HG02623 (cell line): ENCODE measurements around the gene GPR78.

ENCODE experiments used
- ATAC-seq: cut with Tn5 transposase; IDR thresholded peaks from one replicate; pipeline ENCODE4 v1.9.1; 2021; ENCODE audit warnings: moderate library complexity; ENCODE audit not compliant: unreplicated experiment

Gene GPR78, protein sequence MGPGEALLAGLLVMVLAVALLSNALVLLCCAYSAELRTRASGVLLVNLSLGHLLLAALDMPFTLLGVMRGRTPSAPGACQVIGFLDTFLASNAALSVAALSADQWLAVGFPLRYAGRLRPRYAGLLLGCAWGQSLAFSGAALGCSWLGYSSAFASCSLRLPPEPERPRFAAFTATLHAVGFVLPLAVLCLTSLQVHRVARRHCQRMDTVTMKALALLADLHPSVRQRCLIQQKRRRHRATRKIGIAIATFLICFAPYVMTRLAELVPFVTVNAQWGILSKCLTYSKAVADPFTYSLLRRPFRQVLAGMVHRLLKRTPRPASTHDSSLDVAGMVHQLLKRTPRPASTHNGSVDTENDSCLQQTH

DNA sequence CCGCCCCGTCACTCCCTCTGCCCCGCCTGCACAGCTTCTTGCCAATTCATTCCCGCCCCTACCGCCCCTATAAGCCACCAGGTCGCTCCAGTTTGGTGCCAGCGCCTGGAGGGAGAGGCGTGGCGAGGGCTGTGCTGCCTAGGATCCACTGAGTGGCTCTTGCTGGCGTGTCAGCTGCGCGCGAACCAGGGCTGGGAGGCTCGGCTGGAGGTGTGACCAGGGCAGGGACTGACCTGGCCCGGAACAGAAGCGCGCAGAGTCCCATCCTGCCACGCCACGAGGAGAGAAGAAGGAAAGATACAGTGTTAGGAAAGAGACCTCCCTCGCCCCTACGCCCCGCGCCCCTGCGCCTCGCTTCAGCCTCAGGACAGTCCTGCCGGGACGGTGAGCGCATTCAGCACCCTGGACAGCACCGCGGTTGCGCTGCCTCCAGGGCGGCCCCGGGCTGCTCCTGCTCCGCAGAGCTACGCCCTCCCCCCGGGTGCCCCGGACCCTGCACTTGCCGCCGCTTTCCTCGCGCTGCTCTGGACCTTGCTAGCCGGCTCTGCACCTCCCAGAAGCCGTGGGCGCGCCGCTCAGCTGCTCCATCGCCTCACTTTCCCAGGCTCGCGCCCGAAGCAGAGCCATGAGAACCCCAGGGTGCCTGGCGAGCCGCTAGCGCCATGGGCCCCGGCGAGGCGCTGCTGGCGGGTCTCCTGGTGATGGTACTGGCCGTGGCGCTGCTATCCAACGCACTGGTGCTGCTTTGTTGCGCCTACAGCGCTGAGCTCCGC lies at the start of gene GPR78:
TSS of gene GPR78 (plus strand) at position 72 of the 773 bp plus-strand sequence. CDS start at position 663, 591 bp downstream.
- no peak for ATAC-seq

DNA sequence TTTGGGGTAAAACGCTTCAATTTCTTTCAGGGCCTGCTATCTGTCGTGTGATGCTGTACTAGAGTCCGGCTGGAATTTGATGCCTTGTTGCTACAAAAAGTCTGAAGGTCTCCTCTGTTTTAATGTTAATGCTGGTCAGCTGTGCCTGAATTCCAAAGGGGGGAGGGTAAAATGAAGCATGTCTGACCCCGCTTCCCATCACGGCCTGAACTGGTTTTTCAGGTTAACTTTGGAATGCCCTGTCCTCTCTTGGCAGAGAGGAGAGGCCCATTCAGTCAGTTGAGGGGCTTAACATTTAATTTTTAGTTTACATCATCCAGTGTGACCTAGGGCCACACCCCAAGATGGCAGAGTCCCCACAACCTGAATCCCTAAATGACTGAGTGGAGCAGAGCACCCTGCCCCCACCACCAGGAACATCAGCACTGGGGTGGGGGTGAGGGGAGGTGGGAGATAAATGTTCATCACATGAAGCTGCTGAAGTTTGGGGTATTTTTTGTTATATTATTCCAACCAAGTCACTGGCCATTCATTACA lies 47.9 kb upstream of the GPR78 start:
- no peak for ATAC-seq

DNA sequence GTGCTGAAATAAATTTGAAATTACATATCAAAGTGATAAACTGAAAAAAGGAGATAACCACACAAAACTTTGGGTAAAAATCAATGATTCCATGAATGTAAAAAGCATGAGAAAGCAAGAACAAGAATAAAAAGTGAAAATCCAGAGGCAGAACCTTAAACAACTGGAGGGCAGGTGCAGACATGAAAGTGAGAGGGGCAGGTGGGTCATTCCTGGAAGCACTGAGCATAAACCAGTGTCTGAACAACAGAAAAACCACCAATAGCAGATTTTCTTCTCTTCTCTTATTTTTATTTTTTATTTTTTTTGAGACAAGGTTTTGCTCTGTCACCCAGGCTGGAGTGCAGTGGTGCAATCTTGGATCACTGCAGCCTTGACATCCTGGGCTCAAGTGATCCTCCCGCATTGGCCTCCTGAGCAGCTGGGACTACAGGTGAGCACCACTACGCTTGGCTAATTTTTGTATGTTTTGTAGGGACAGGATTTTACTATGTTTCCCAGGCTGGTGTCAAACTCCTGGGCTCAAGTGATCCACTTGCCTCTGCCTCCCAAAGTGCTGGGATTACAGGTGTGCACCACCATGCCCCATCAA lies 46.8 kb upstream of the GPR78 start:
- no peak for ATAC-seq

DNA sequence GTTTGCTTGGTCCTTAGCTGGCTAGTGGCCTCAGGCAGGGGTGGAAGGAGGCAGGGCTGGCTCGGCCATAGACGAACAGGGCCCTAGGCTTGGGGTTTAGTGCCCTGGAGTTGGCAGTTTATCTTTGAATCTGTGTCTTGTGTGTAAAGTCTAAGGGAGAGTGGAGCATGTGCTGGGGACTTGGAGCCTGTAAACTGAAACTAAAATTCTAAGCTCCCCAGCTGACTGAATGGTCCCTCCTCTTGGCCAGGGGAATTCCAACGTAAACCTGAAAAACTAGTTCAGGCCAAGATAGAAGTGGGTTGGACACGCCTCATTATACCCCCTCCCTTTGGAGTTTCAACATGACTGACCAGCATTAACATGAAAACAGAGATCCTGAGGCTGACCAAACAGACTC lies 46.1 kb upstream of the GPR78 start:
- ATAC-seq = peak; percentile 85

DNA sequence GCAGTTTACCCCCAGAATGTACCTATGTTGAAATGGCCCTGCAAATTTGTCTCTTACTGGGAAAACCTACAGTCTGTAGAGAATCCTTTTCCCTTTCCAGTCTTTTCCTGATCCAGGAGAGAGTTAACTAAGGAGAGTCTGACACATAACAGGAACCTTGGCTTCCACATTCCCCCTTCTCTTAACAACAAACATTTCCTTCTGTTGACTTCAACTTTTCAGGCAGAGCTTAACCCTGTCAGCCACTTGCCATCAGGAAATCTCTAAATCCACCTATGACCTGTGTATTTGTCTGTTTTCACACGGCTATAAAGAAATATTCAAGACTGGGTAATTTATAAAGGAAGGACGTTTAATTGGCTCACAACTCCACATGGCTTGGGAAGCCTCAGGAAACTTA lies 45.6 kb upstream of the GPR78 start:
- ATAC-seq = no peak

DNA sequence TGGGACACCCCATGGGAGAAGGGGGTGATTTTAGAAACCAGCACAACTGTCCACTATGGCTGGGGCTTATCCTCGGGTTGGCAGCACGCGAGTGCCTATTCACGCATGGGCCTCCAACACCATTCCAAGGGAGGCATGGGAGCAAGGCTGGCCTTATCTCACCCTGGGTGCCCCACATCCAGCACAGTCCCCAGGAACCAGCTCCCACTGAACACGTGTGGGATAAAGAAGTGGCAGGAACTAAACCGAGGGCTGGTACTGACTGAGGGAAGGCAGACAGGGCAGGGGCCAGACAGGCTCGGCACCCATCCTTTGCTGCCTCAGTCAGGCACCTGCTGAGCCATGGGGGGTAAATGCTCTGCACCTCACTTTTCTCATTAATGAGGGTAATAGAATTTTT lies 43.7 kb upstream of the GPR78 start:
- no peak for ATAC-seq

DNA sequence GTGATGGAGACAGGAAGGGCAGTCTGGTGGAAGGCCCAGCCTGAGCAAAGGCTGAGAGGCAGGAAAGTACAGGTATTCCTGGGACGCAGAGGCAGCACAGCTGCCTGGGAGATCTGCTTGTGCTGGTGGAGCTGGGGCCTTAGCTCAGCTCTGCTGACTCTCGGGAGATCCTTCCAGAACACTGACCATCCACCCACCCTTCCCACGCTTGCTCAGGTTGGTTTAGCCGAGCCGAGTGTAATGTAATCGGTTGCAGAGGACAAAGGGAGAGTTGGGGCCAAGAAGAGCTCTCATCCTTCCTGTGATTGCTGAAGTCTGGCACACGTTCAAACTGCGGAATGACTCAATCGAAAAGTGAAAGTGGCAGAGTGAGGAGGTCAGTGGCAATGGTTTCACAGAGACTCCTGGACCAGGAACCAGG lies 43.1 kb upstream of the GPR78 start:
- ATAC-seq = no peak

DNA sequence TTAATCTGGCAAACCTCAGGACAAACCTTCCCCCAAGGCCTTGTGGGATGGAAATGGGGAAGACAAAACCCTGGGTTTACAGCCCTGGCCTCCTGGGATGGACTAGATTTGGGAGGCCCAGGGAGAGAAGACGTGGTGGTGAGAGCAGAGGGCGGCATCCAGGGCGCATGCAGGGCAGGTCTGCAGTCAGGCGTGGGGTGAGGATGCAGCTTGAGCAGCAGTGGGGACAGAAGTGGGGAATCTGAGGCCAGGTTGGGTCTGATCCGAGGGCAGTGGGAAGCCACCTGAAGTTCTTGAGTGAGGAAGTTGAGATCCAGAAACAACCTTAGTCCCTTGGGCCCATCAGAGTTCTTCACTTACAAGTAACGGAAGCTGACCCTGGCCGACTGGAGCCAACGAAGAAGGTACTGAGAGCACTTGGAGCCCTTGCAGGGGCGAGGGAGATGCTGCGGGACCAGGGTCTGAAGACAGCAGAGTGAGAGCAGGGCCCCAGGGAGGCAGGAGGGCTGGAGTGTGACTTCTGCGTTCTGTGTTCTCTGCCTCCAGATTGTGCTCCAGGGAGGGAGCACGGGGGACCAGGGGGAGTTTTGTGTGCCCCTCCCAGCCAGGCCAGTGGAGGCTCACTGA lies 42.0 kb upstream of the GPR78 start:
- ATAC-seq = no peak

DNA sequence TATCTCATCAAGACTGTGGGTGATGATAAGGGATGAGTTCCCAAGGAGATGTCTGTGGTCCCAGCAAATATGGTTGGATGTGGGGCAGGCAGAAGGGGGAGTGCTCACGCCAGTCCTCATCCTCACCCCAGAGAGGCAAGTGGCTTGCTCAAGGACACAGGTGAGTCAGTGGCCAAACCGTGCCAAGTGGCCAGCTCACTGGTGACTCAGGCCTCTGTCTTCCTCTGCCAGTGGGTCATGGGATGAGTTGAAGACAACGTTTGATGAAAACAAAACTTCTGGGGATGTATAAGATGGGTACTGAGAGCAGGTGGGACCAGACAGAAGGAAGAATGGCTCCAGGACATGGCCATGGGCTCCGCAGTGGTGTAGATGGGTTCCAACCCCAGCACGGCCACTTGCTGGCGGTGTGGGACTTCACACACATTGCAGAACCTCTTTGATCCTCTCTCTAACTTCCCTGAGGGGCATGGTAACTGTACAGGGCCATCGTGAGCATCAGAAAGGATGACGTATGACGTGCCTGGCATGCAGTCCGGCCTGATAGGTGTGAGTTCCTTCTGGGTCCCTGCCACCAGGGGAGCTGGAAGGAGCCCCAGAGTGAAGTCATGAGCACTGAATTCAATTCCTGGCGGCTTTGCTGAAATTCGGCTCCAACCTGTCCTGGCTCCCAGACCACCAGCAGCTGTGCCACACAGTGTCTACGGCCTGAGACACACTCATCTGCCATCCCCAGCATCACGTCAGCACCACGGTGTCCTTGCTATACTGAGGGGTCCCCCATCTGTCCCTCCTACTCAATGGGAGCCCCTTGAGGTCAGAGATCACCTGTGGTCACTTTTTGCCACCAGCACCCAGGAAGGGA lies 41.3 kb upstream of the GPR78 start:
- no peak for ATAC-seq

DNA sequence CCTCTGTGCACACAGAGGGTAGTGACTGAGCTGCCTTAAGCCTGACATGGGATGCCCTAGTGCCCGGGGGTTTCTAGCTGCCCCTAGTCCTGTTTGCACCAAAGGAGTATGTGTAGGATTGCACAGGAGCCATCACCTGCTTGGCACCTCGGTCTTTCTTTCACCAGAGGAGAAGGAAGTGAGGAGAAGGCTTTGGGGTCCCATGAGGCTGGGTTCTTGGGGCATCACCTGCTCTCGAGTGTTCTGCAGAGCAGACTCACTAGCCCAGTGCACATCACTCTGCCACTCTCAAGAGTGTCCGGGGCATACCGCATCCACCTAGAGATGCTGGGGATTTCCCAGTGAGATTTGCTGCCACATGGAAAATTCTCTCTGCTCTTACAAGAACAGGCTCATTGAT lies 40.5 kb upstream of the GPR78 start:
- no peak for ATAC-seq

DNA sequence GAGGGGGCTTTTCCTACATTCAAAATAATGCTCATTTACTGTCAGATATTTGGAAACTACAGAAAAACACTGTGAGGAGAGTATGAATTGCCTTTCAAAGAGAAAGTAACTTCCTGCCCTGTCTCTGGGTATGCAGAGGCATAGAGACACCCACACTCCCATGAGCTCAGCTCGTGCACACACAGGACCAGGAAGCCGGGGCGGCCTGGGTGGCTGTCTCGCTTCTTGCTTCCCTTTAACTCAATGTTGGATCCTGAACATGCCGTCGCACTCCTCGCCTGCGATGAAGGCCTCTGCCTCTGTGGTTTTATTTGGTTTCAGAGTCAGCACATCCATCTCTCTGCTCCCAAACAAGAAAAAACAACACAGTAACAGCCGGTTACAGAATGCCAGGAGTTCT lies 40.1 kb upstream of the GPR78 start:
- no peak for ATAC-seq

DNA sequence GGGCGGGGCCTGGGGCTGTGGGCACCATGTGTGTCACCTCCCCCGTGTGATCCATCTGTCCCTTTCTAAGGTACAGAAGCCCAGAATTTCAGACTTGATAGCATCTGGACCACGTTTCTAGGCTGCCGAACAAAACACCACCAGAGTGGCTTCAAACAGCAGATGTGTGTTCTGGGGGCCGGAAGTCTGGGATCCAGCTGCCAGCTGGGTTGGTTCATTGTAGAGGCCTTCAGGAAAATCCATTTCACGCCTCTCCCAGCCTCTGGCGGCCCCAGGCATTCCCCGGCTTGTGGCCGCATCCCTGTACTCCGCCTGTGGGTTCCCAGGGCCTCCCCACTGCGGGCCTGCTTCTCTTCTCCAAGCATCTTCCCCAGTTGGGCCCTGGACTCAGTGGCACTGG lies 39.6 kb upstream of the GPR78 start:
- ATAC-seq = no peak

DNA sequence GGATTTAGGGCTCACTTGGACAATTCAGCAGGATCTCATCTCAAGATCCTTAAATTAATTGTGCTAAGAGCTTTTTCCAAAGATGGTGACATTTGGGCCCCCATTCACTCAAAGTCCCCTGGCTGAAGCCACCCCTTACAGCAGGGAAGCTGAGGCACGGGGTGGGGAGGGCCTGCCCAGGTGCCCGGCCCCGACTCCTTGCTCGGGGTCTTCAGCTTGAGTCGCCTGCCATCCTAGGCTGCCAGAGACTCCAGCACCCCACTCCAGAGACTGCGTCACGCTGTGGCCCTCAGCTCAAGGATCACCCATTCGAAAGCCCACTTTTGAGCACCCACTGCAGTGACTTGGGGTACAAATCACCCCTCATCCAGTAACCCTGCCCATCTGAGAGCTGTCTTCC lies 39.2 kb upstream of the GPR78 start:
- ATAC-seq = no peak

DNA sequence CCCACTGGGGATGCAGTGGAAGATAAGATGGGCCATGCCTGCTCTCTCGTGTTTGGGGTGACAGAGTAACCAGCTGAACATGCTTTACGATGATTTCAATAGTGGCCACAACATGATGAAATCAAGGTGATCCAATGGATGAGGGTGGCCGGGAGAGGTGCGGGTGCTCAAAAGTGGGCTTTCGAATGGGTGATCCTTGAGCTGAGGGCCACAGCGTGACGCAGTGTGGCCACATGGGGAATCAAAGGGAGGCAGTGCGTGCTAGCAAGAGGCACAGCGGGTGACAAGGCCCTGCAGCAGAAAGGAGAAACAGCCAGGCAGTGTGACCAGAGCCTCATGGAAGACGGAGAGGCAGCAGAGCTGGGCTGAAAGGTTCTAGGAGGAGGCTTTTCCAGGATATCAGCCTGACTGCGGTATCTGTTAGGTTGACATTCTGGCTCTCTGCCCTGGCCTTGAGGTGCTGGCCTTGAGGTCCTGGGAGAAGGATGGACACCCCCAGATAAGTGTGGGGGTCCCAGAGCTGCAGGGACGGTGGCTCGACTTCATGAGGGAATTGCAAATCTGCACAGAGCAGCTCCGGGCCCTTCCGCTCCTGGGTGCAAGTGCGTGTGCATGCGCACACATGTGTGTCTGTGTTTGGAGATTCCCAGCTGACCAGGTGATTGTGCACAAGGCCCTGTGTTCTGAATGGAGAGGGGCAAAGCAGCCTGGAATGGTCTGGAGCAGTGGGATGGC lies 38.0 kb upstream of the GPR78 start:
- no peak for ATAC-seq

DNA sequence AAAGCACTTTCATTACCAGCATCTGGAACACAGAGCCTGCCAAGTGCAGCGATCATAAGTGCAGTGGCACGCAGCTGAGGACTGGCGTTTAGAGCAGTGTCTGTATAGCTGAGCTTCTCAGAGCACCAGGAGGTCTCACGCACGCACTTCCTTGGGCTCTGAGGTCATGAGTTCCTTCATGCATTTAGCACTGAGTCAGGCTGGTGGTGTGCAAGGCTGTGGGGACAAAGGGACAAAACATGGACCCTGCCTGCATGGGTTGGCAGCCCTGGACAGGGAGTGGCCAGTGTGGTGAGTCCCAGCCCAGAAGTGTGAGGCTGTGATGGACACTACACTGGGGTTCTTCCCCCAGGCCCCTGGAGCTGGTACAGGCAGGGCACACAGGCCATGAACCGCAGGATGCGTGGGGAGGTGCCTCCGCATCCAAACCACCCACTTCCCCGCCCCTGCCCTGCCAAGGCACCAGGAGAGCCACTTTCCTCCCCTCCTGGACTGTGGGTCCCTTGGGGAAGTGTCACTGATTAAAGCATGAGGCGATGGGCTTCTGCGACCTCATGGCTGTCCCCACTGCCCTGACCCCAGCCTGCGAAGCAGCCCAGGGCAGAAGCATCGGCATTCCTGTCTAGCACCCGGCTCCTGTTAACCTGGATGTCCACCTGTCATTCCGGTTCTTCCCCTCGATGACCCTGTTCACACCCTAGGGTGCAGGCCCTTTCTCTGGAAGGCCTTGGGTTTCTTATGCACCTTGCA lies 37.2 kb upstream of the GPR78 start:
- ATAC-seq = no peak

DNA sequence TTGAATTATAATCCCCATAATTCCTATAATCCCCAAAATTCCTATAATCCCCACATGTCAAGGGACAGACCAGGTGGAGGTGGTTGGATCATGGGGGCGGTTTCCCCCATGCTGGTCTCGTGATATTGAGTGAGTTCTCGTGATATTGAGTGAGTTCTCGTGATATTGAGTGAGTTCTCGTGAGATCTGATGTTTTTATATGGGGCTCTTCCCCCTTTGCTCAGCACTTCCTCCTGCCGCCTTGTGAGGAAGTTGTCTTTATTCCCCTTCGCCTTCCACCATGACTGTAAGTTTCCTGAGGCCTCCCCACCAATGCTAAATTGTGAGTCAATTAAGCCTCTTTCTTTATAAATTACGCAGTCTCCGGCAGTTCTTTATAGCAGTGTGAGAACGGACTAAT lies 36.6 kb upstream of the GPR78 start:
- no peak for ATAC-seq

DNA sequence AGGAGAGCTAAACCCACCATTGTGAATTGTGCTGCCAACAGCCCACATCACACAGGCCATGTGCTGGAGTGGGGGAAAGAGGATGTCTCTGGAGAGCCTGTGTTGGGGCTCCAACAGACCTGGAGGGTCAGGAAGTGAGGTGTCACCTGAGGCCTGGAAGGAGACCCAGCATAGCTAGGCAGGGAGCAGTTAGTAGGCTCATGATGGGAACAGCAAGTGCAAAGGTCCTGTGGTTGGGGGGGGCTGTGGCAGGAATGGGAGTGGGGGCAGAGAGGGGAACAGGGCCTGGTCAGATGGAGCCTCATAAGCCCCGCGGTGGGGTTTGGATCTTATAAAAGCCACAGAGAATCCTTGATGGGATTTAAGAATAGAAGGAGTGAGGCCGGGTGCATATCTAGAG lies 35.9 kb upstream of the GPR78 start:
- ATAC-seq = no peak

DNA sequence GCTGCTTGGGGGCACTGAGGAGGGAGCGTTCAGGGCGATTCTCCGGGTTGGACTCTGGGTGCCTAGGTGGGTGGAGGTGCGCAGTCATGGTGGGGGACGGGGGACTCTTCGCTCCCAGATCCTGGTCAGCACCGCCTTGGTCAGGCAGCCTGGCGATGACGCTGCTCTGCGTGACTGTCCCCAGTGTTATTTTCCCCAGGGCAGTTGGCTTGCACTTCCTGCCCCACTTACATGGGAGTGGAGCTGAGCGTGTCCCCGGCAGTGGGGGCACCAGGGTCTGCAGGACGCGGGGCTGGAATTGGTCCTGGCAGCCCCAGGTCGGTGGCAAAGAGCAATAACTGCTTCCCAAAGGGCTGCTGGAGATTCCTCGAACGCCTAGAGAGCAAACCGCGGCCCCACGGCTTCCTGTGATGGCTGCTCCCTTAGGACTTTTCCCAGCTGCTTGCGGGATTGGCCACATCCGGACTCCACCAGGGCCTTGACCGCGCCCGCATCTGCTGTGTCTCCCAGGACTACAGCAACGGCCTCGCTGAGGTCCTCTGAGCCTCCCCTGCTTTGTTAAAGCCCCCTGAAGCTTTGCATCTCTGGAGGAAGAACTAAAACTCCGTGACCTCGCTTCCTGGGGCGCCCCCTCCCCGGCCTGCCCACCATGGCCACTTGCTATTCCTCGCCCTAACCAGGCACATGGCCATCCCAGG lies 35.3 kb upstream of the GPR78 start:
- no peak for ATAC-seq

DNA sequence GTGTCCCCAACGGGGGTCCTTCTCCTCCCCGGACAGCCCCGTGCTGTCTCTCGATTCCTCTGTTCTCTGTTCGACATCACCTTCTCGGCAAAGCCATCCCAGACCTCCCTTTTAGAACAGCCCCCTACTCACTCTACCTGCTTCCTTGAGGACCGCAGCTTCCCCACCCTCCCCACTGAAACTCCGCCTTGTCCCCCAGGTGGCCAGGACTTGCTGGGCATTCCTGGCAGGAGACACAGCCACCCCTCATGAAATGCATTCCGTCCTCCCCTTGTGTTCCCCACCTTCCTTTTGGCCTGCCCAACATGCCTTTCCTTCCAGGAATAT lies 34.8 kb upstream of the GPR78 start:
- ATAC-seq = no peak
